T-helper 1 cell treated with Interleukin-12 subunit alpha and Interleukin-12 subunit beta and Interleukin-4 antibody, amounts not matched to agents 30 μg/mL and 1 μg/mL, for 36 hours (primary cell): Measurements from ENCODE around the gene WEE1.

Experiments
- H3K27ac Mint-ChIP-seq: one replicate; pipeline ENCODE4 v1.8.0; 2021; ENCODE audit warnings: mild to moderate bottlenecking, mixed read lengths
- H3K27me3 Mint-ChIP-seq: one replicate; pipeline ENCODE4 v1.8.0; 2021; ENCODE audit warnings: low read depth, mixed read lengths
- H3K36me3 Mint-ChIP-seq: one replicate; pipeline ENCODE4 v1.8.0; 2021; ENCODE audit warnings: low read depth, mixed read lengths
- H3K4me1 Mint-ChIP-seq: one replicate; pipeline ENCODE4 v1.8.0; 2021; ENCODE audit warnings: low read depth, mixed read lengths
- H3K4me3 Mint-ChIP-seq: one replicate; pipeline ENCODE4 v1.8.0; 2021; ENCODE audit warnings: mild to moderate bottlenecking, moderate library complexity, mixed read lengths
- H3K9me3 Mint-ChIP-seq: one replicate; pipeline ENCODE4 v1.8.0; 2021; ENCODE audit warnings: mixed read lengths

The WEE1 gene

GRCh38 chr11:9573052-9573774 lies at the start of gene WEE1:
Gene WEE1, plus strand, starts transcription at chr11:9573670. Its CDS starts 264 bp downstream, at chr11:9573934.
- no peaks in the 10 kb centered on the region for H3K9me3 Mint-ChIP-seq
- H3K36me3 Mint-ChIP-seq: peaks cover 35% of the 10 kb centered on the region
- peaks cover 34% of the 10 kb centered on the region for H3K4me1 Mint-ChIP-seq
- peak within 1 kb of the TSS; percentile 91 for H3K27ac Mint-ChIP-seq
- peaks cover 8% of the 10 kb centered on the region for H3K27me3 Mint-ChIP-seq
- H3K4me3 Mint-ChIP-seq: peak within 1 kb of the TSS; percentile 97

DNA sequence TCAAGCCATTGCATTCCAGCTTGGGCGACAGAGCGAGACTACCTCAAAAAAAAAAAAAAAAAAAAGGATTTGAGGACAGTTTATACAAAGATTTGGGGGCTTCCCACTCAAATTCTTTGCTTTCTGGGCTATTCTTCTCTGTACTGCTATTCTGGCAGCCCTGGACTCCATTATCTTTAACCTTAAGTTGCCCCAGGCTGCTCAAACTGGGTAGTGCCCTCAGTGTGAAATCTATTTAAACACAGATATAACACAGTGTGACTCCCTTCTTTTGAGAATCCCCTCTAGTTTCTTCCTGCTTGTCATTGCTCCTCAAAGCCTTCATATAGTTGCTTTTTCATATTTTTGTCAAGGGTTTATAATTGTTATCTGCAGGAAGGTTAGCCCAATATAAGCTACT lies 49.5 kb upstream of the WEE1 start:
- no peaks in the 10 kb centered on the region for H3K27me3 Mint-ChIP-seq
- H3K4me3 Mint-ChIP-seq: no peak overlapping the region
- H3K36me3 Mint-ChIP-seq: peaks cover 22% of the 10 kb centered on the region
- H3K27ac Mint-ChIP-seq: no peak overlapping the region
- H3K4me1 Mint-ChIP-seq: no peaks in the 10 kb centered on the region
- H3K9me3 Mint-ChIP-seq: no peaks in the 10 kb centered on the region

GRCh38 chr11:9525116-9525515 lies 48.4 kb upstream of the WEE1 start:
- Mint-ChIP-seq H3K4me1 (no peaks in the 10 kb centered on the region), H3K27me3 (no peaks in the 10 kb centered on the region), H3K9me3 (no peaks in the 10 kb centered on the region), H3K4me3 (no peak overlapping the region), H3K36me3 (peaks cover 19% of the 10 kb centered on the region), H3K27ac (no peak overlapping the region)

GRCh38 chr11:9527481-9528135 lies 45.9 kb upstream of the WEE1 start:
- no peaks in the 10 kb centered on the region for H3K9me3 Mint-ChIP-seq
- no peak overlapping the region for H3K27ac Mint-ChIP-seq
- no peaks in the 10 kb centered on the region for H3K27me3 Mint-ChIP-seq
- no peak overlapping the region for H3K4me3 Mint-ChIP-seq
- H3K4me1 Mint-ChIP-seq: no peaks in the 10 kb centered on the region
- H3K36me3 Mint-ChIP-seq: peaks cover 16% of the 10 kb centered on the region

DNA sequence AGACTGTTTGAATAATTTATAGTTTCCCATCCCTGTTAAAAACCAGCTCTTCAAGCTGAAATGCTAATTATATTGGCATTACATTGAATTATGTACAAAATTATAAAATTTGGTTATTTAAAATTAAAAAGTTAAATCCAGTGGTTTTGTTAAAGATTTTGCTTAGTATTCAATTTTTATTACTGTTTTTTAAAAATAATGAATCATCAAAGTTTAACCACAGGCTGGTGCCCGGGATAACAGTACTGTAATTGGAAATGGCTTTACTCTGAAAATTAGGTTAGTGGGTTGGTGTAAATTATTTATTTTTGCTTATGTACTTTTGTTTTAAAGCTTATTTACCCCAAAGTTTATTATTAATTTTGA lies 45.4 kb upstream of the WEE1 start:
- peaks cover 13% of the 10 kb centered on the region for H3K36me3 Mint-ChIP-seq
- no peaks in the 10 kb centered on the region for H3K4me1 Mint-ChIP-seq

DNA sequence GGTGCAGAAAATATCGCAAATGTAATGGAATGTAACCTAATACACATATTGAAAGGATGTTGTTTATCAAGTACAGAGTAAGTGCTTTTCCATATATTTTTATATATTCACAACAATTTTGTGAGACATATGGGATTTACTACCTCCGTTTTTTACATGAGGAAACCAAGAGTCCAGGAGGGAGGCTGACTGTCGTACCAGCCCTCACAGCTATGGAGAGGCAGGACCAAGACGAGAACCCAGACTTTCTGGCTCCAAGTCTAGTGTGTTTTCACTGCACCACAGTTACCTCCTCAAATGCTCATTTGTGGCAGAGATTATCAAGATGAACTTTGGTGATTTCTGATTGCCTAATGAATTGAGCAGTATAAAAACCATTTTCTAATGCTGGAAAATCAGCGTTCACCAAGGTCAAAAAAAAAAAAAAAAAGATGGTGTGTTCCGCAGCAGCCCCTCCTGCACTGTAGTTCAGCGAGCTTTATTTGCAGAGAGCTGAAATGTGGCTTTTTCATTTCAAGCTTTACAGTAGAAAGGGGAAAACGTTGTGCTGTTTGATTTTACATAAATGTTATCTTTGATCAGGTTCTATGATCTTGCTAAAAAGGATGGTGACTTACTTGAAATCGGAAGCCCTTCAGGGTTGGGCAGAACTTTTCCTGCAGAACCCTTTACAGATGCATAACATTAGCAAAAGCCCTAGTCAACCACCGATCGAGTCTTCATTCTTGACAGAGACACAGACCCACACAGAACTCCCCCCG lies 44.7 kb upstream of the WEE1 start:
- Mint-ChIP-seq H3K27me3 (no peaks in the 10 kb centered on the region), H3K4me3 (no peak overlapping the region), H3K36me3 (peaks cover 11% of the 10 kb centered on the region), H3K27ac (no peak overlapping the region), H3K4me1 (no peaks in the 10 kb centered on the region), H3K9me3 (no peaks in the 10 kb centered on the region)

More for the DNA sequence above, 45.4 kb upstream of the WEE1 start:
- Mint-ChIP-seq H3K9me3 (no peaks in the 10 kb centered on the region), H3K27me3 (no peaks in the 10 kb centered on the region), H3K4me3 (no peak overlapping the region), H3K27ac (no peak overlapping the region)

GRCh38 chr11:9529334-9529650 lies 44.2 kb upstream of the WEE1 start:
- peaks cover 11% of the 10 kb centered on the region for H3K36me3 Mint-ChIP-seq
- H3K4me3 Mint-ChIP-seq: no peak overlapping the region
- H3K4me1 Mint-ChIP-seq: no peaks in the 10 kb centered on the region
- no peaks in the 10 kb centered on the region for H3K9me3 Mint-ChIP-seq
- no peaks in the 10 kb centered on the region for H3K27me3 Mint-ChIP-seq
- no peak overlapping the region for H3K27ac Mint-ChIP-seq

- Mint-ChIP-seq H3K4me3 (no peak overlapping the region), H3K27ac (no peak overlapping the region), H3K9me3 (no peaks in the 10 kb centered on the region), H3K36me3 (peaks cover 11% of the 10 kb centered on the region), H3K27me3 (no peaks in the 10 kb centered on the region), H3K4me1 (no peaks in the 10 kb centered on the region)
These were observed 43.3 kb upstream of the WEE1 start for GRCh38 chr11:9530020-9530621.

- H3K36me3 Mint-ChIP-seq: peaks cover 9% of the 10 kb centered on the region
- no peaks in the 10 kb centered on the region for H3K27me3 Mint-ChIP-seq
- no peaks in the 10 kb centered on the region for H3K9me3 Mint-ChIP-seq
- no peaks in the 10 kb centered on the region for H3K4me1 Mint-ChIP-seq
- no peak overlapping the region for H3K27ac Mint-ChIP-seq
- H3K4me3 Mint-ChIP-seq: no peak overlapping the region
These were observed 42.4 kb upstream of the WEE1 start for GRCh38 chr11:9530901-9531625.

DNA sequence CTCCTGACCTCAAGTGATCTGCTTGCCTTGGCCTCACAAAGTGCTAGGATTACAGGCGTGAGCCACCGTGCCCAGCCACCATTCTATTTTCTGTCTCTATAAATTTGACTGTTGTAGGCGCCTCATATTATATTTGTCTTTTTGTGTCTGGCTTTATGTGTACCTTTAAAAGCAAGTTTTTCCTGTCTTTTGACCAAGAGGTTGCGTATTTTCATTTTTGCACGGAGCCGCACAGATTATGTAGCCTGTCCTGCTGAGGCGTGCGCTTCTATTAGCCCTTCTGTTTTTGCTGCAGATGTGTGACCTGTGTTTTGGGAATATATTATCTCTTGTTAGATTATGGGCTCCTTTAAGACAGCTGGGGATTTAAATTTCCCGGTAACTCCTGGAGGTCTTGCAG lies 40.4 kb upstream of the WEE1 start:
- H3K36me3 Mint-ChIP-seq: no peaks in the 10 kb centered on the region
- H3K4me1 Mint-ChIP-seq: no peaks in the 10 kb centered on the region
- H3K27me3 Mint-ChIP-seq: no peaks in the 10 kb centered on the region
- no peak overlapping the region for H3K4me3 Mint-ChIP-seq
- no peaks in the 10 kb centered on the region for H3K9me3 Mint-ChIP-seq
- no peak overlapping the region for H3K27ac Mint-ChIP-seq

DNA sequence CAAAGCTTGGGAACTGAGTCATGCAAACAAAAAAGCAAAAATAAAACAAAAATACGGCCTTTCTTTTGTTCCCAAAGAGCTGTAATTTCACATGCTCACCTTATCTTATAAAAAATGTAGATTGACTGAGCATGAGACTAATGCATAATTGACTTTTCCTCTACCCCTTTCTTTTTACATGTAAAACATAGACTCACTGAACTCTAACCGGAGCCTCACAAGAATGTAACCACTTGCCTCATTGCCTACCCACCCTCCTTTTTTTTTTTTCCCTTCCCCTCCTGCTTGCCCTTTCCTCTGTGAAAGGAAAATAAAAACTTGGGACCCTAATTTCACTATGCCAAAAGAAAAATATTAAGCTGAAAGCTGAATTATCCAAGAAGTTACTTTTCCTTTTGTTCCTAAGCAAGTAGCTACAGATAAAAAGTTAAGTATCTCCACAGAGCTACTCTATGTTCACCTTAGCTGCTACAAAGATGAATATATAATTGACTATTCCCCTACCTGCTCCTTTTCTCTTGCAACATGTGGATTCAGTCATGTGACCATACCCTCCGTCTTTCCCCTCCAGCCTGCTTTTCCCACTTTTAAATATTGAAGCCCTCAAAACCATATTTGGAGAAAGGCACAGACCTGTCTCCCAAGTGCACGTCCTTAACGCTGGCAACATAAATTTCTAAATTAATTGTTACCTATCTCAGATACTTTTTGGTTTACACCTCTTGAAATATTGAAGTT lies 39.6 kb upstream of the WEE1 start:
- H3K9me3 Mint-ChIP-seq: no peaks in the 10 kb centered on the region
- H3K27ac Mint-ChIP-seq: no peak overlapping the region

GRCh38 chr11:9535189-9535781 lies 38.2 kb upstream of the WEE1 start:
- Mint-ChIP-seq H3K27ac (no peak overlapping the region), H3K36me3 (no peaks in the 10 kb centered on the region), H3K4me1 (no peaks in the 10 kb centered on the region), H3K4me3 (no peak overlapping the region), H3K9me3 (no peaks in the 10 kb centered on the region), H3K27me3 (no peaks in the 10 kb centered on the region)

More for the DNA sequence above, 39.6 kb upstream of the WEE1 start:
- H3K4me1 Mint-ChIP-seq: no peaks in the 10 kb centered on the region
- H3K27me3 Mint-ChIP-seq: no peaks in the 10 kb centered on the region
- H3K4me3 Mint-ChIP-seq: no peak overlapping the region
- no peaks in the 10 kb centered on the region for H3K36me3 Mint-ChIP-seq

DNA sequence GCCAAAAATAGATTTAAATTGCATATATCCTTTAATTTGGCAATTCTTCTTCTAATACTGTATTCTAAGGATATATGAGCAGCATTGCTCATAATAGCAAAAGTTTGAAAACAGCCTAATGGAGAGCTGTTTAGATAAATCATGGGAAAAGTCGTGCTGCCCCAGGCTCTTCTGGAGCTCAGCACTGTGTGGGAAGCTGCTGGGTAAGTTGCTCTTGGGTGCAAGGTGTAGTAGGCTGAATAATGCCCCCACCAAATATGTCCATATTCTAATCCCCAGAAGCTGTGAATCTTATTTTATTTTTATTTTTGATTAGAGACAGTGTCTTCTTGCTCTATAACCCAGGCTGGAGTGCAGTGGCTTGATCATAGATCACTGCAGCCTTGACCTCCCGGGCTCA lies 34.9 kb upstream of the WEE1 start:
- no peaks in the 10 kb centered on the region for H3K27me3 Mint-ChIP-seq
- H3K4me3 Mint-ChIP-seq: no peak overlapping the region
- H3K27ac Mint-ChIP-seq: no peak overlapping the region
- no peaks in the 10 kb centered on the region for H3K9me3 Mint-ChIP-seq
- no peaks in the 10 kb centered on the region for H3K36me3 Mint-ChIP-seq
- no peaks in the 10 kb centered on the region for H3K4me1 Mint-ChIP-seq
